ENCODE data around the gene NLE1.

NLE1 gene

DNA sequence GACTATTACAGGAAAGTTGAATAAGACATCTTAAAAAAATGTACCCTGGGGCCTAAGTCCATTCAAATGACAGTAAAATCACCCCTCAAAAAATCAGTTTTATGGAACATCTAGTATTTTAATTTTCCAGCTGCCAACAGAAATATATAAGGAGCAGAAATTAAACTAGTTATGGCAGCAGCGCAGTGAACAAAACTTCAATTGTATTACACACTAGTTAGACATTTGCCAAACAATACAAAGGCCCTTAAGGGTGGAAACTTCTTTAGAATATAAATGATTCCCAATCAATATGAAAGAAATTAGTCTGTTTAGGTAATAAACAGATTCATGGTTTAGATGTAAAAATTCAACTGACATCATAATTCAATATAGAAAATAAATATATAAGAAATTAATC is 60.5 kb downstream of the NLE1 start:
- H3K4me3 ChIP-seq (ENCODE audit: low read depth, low read length) = no peak overlapping the region
- TF ChIP-seq, protein P1, sequence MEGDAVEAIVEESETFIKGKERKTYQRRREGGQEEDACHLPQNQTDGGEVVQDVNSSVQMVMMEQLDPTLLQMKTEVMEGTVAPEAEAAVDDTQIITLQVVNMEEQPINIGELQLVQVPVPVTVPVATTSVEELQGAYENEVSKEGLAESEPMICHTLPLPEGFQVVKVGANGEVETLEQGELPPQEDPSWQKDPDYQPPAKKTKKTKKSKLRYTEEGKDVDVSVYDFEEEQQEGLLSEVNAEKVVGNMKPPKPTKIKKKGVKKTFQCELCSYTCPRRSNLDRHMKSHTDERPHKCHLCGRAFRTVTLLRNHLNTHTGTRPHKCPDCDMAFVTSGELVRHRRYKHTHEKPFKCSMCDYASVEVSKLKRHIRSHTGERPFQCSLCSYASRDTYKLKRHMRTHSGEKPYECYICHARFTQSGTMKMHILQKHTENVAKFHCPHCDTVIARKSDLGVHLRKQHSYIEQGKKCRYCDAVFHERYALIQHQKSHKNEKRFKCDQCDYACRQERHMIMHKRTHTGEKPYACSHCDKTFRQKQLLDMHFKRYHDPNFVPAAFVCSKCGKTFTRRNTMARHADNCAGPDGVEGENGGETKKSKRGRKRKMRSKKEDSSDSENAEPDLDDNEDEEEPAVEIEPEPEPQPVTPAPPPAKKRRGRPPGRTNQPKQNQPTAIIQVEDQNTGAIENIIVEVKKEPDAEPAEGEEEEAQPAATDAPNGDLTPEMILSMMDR (IDR thresholded peaks at IDR 0.05; ENCODE audit: control insufficient read depth, extremely low read depth, insufficient read depth) = no peak
- DNase-seq (ENCODE audit: low read depth) = no peak

DNA sequence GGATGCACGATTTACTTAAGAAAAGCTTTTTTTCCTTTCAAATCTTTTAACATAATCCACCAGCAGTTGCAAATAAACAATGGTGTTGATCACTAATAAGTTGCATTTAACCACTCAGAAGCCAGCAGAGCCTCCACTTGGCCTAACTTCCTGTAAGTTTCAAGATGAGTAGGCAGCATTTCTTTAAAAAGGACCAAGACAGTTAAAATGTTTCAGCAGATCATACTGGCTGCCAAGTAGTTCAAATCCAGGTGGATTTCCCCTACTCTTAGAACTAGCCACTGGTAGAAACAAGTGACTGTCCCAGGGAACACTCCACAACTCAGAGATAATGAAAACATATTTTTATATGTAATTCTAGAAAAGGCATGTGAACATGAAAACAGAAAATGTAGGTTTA is 61.6 kb downstream of the NLE1 start:
- TF ChIP-seq, protein P1 (IDR thresholded peaks at IDR 0.05; ENCODE audit: control insufficient read depth, extremely low read depth, insufficient read depth) = no peak
- H3K4me3 ChIP-seq (ENCODE audit: low read depth, low read length) = no peak overlapping the region
- DNase-seq (ENCODE audit: low read depth) = no peak

DNA sequence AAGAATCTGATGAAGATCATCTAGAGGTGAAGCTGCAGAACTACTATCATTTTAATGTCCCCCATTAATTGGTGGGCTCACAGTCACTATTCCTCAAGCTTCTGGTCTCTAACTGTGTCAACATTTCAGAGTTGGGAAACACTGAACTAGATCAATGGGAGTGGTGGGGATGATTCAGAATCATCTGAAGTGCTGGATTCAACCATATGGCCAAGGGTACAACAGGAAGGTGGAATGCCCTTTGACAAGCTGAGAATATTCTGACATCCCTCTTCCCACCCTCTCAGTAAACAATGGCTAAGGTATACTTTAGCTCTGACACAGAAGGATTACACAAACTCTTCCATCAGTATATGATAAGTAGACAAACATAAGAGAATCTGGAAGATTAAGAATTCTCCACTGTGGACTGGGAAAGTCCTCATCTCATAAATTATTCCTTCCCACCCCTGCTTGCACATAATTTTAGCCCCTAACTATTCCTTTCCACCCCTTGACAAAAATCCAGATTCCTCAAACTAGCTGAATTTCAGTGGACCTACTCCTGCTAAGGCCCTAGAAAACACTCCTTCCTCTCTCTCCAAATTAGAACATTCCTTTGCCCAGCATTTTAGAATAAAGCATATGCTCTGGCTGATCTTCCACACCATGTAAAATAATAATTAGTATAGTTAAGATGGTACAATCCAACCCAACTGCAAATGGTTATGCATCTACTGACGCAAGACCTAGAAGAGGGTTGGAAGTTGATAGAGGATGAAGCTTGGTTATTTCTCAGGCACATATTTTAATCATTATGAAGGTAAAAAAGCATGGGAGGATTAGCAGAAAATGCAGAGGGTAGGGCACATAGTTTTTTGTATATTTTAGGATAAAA is 62.3 kb downstream of the NLE1 start:
- DNase-seq (ENCODE audit: low read depth) = no peak
- no peak overlapping the region for H3K4me3 ChIP-seq (ENCODE audit: low read depth, low read length)
- TF ChIP-seq, protein P1 (IDR thresholded peaks at IDR 0.05; ENCODE audit: control insufficient read depth, extremely low read depth, insufficient read depth) = no peak
